GM12801 (cell line): ENCODE measurements around the gene ELL2.

Source experiments
- CTCF ChIP-seq: IDR thresholded peaks from one replicate; pipeline ENCODE4 v1.5.1; 2011; ENCODE audit warnings: control low read depth; ENCODE audit not compliant: insufficient read length; ENCODE audit errors: extremely low read depth

The ELL2 gene

GRCh38 chr5:95935553-95936100 is 26.0 kb downstream of the ELL2 start:
- no peak for TF ChIP-seq CTCF

- TF ChIP-seq CTCF: no peak
Measured at GRCh38 chr5:95934207-95934804, 27.3 kb downstream of the ELL2 start.

GRCh38 chr5:95932941-95933340 is 28.7 kb downstream of the ELL2 start:
- no peak for TF ChIP-seq CTCF

DNA sequence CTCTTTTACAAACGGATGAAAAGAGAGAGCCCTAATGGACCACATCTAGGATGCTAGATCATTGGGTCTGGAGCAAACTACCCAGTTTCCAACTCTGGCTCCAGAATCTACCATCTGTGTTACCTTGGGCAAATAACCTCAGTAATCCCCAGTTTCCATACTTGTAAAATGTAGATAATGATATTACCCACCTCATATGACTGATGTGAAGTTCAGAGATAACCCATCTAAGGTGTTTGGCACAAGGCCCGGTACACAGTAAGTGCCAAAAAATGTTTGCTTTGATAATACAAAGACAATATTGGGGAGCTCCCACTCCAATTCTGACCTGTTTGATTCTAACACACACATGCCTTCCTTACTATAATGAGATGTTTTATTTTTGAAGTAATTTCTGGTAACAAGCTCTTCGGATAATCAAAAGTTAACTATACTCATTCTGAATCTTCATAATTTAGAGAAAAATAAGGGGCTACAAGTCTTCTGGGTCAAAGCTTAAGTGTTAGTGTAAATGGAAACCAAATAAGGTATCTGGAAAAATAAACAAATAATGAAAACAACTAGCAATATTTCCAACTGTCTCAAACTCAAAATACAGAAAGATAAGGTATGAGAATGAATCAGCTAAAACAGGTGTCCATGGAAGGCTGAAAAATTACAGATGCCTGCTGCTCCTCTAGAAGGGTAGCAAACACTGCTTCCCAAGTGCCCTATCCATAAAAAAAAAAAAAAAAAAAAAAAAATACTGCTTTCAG is 30.4 kb downstream of the ELL2 start:
- TF ChIP-seq CTCF: no peak

DNA sequence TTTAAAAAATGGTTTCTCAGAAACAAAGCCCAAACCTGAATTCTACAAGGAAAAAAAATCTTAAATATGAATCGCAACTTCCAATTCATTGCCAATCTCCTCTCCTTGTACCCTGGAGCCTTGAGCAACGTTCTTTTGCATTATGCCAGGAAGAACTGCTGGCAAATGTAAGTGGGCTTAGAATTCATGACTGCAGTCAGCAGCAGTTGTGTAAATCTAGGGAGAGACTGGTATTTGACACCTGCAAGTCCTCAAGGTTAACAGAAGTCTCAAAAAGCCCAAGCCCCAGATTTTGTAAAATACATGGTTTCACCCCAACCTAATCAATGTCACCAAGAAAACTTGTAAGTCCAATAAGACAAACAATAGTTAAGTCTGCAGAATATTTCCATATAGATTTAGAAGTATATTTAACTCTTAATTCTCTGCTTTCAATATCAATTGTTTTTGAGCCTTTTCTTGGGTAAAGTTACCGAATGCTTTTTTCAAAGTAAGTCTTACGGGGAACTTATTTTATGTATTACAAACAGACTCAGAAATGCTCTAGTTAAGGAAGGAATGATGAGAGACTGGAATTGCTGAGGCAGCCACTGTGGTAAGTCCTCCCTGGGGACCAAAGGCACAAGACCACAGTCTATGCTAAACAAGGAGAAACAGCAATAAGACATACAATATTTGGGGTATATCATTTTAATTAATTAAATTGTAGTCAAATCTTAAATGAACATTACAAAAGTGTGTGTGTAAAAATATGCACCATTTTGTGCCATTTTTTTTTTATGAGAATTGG is 31.3 kb downstream of the ELL2 start:
- no peak for TF ChIP-seq CTCF

DNA sequence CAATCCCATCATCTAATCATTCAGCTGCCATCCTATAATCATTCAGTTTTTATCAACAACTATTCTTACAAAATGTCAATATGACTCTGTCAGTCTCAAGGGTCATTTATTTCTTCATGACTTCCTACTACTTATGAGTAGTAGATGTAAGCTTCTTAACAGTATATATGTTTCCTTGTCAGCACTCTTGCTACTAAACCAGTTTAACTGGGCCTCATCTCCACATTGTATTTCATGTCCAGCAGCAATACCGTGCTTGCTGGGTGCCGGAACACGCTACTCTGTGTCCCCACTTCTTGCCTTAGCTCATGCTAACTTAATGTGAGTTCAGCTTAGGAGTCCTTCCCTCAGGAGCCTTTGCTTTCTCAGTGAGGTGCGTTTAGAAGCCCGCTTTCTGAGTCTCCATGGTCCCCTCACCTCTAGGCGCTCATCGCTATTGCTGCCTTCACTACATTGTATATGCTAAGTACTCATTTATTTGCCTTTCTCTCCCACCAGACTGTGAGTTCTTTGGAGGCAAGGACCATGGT is 32.9 kb downstream of the ELL2 start:
- no peak for TF ChIP-seq CTCF
